ENCODE measurements around the gene SH3BGRL.

DNA sequence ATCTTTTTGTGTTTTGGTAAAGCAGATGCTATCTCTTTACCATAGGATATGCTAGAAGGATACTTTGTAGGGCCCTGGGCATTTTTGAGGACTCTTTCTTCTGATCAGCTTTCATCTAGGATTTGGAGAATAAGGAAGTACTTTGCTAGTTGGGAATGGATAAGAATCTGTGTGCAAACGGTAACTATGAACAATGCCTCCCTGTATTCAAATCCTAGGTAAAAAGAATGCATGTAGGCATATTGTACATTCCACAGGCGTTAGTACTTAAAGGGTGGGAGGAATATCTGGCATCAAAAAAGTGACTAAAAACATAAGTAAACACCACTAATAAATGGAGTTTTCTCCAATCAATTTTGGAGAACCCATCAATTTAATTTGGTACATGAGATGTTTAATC lies 59.7 kb downstream of the SH3BGRL start:
- TF ChIP-seq POLR2A (IDR thresholded peaks at IDR 0.05) (no peak), POLR2AphosphoS5 (IDR thresholded peaks at IDR 0.05) (no peak)
- TF ChIP-seq, protein P1, sequence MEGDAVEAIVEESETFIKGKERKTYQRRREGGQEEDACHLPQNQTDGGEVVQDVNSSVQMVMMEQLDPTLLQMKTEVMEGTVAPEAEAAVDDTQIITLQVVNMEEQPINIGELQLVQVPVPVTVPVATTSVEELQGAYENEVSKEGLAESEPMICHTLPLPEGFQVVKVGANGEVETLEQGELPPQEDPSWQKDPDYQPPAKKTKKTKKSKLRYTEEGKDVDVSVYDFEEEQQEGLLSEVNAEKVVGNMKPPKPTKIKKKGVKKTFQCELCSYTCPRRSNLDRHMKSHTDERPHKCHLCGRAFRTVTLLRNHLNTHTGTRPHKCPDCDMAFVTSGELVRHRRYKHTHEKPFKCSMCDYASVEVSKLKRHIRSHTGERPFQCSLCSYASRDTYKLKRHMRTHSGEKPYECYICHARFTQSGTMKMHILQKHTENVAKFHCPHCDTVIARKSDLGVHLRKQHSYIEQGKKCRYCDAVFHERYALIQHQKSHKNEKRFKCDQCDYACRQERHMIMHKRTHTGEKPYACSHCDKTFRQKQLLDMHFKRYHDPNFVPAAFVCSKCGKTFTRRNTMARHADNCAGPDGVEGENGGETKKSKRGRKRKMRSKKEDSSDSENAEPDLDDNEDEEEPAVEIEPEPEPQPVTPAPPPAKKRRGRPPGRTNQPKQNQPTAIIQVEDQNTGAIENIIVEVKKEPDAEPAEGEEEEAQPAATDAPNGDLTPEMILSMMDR (IDR thresholded peaks at IDR 0.05), result no peak

Measured in gastroesophageal sphincter (tissue), 3 donors.